NCI-H1092 treated with DMSO at 0.1 percent for 48 hours (cell line): ENCODE data around the gene SCCPDH.

Experiments
- DNase-seq: peaks from one replicate; lab custom pipeline; 2025; lab: John Stamatoyannopoulos, UW

SCCPDH gene

DNA sequence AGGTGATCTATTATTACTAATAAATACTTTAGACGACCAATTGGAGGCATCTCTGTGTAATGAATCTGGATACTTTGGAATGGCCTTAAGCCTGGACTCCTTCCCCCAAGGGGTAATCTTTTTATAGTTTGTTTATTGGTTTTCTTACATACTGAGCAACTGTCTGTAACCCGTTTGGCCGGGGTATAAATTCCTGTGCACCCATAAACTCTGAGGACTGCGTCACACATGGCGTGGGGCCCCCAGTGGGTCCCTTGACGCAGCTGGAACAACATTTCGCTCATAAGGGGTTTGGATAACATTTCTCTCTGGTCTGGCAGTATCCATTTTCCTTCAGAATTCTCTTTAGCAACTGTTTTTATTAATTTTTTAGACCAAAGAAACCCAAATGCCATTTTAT lies 26.5 kb downstream of the SCCPDH start:
- no peak for DNase-seq

DNA sequence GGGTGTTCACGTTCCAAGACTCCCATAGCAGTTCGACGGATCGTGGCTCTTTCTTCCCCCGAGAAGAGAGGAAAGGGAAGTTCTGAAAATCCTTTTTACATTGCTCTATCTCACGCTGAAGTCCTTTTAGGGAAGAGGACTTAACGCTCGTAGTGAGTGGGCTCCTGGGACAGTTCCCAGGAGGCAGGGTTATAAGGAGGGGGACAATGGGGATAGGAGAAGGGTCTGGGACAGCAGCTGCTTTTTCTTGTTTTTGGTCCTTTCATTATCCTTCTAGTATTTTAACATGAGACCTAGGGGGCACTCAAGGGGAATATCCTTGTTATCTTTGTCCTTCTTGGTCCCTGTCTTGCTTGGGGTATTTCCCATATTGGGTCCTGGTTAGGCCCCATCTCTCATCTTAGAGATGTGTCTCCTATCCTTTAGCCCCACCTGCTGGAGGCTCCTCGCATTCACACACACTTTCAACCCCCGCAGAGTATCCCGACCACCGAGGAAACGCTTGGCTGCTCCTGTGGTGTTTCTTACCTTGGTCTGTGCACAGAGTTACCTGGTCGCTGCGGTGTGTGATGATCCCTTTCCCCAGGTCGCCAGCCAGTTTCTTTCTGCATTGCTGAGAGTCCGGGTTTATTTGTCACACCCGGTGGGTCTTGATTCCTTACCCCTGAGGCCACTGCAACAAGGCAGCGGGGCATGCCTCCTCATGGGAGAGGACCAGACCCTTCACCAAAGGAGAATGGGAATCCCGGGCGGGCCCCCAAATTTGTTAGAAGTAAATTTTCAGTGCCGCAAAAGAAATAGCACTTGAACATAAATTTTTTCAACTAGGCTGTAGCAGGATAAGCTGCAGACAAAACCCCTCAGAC lies 29.7 kb downstream of the SCCPDH start:
- DNase-seq = peak; percentile 37

DNA sequence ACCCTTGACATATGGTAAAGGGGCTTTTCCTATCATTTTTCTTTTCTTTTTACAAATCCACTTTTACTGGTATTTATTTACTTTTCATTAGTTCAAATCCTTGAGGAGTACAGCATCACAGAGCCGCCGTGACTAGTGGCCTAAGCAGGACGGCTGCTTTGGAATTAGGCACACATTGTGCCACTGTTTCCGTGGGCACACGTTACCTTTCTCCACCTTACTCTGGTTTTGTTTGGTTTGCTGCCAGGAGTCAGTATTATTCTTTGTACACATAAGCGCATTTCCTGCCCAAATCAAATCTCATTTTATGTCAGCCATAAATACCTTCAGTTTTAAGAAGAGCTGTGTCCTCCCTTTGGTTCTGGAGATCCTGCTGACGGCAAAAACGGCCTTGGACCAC lies 31.2 kb downstream of the SCCPDH start:
- no peak for DNase-seq

DNA sequence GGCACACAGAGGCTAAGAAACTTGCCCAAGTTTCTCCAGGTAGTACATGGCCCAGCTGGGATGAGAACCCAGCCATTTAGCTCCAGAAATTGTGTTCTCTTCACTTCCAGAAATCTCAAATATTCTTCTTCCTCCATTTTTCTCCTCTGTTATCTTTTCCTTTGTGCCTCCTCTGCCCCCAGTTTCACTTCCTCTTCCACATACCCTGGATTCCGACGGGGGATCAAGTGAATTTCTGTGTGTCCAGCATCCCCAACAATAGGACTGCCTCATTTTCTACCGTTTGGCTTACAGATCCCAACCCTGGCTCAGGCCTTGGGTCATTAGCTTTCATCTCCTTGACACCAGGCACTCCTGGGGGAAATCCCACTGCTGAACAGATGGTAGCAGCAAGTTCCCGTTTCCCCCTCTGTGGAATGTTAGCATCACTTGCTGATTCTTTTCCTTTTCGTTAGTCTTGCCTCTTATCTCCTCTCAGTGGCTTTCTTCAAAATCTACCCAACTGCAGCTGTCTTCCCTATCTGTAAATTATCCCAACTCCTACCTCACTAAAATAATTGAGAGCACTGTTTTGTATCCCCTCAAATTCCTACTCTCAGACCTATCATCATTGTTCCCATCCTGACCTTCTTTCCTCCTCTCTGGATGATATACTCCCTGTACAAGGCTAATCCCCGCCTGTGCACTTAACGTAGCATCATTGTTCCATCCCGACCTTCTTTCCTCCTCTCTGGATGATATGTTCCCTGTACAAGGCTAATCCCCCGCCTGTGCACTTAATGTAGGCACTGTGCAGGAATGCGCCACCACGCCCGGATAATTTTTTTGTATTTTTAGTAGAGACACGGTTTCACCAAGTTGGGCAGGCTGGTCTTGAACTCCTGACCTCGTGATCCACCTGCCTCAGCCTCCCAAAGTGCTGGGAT lies 36.5 kb downstream of the SCCPDH start:
- DNase-seq = no peak

DNA sequence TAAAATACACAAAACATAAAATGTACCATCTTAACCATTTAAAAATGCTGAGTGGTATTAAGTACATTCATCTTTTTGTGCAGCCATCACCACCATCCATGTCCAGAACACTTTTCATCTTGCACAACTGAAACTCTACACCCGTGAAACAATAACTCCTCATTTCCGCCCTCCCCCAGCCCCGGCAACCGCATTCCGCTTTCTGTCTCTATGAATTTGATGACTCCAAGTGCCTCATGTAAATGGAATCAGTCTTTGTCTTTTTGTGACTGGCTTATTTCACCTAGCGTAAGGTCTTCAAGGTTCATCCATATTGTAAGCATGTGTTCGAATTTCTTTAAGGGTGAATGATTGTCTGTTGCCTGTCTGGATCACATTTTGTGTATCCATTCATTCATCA lies 37.2 kb downstream of the SCCPDH start:
- no peak for DNase-seq

DNA sequence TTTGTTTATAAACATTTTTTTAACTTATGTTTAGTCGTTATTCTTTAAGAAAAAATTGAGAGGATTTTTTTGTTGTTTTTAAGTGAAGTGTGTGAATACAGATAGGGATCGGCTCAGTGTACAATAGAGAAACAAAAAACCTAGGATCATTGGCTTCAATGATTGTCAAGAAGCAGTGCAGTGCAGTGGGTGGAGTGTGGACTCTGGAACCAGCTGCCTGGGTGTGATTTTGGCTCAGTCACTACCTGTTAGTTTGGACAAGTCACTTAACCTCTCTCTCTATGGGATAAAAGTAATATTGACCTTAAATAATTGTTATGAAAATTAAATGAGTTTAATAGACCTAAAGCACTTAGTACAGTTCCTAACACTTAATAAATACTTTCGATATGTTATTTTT lies 41.3 kb downstream of the SCCPDH start:
- no peak for DNase-seq

DNA sequence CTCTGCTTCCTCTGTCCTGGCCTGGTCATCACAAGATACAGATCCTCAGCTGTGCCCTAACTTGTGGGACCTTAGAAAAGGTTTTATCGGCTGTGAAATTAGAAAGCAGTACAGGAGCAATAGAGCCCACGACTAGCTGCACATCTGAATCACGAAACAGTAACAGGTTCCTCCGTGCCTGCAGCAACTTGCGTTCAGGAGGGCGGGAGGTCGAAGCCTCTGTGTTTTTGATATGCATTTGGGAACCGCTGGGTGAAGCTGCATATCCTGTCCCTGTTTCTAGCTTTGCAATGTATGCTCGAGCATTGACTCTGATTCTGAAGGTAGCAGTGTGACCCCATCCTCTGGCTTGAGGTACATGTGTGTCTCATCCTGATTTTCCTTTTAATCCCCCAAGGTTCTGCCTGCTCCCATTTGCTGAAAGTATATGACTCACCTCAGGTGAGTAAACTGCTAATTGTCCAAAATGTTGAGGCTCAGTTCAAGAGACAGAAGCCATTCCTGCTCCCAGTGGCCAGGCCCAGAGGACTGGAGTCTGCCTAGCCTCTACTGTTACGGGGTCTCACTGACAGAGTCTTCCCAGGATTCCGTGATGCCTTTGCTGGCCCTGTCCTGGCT lies 44.3 kb downstream of the SCCPDH start:
- no peak for DNase-seq

DNA sequence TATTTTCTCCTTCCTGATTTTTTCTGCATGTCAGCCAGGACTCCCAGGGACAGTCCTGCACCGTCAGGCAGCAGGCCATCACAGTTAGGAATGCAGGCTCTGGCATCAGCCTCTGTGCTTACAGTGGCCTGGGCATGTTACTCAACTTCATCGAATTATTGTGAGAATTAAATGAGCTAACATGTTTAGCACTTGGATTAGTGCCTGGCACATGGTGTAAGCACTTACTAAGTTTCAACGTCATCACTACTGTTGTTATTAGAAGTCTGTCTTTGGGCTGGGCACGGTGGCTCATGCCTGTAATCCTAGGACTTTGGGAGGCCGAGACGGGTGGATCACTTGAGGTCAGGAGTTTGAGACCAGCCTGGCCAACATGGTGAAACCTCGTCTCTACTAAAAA lies 45.1 kb downstream of the SCCPDH start:
- no peak for DNase-seq

DNA sequence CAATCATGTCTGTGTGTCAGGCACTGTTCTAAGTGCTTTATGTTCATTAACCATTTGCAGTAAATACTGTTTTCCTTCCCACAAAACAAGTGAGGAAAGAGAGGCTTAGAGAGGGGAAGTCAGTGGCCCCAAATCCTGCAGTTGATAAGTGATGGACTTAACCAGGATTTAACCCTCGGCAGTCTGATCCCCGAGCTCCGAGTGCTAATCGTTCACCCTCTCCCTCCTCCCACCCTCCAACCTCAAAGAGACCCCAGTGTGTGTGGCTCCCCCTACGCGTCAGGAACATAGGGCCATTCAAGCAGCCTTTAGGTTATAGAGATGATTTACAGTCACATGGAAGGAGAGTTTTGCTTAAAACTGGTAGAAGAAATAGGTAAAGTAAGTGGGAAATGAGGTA lies 47.2 kb downstream of the SCCPDH start:
- DNase-seq = no peak

DNA sequence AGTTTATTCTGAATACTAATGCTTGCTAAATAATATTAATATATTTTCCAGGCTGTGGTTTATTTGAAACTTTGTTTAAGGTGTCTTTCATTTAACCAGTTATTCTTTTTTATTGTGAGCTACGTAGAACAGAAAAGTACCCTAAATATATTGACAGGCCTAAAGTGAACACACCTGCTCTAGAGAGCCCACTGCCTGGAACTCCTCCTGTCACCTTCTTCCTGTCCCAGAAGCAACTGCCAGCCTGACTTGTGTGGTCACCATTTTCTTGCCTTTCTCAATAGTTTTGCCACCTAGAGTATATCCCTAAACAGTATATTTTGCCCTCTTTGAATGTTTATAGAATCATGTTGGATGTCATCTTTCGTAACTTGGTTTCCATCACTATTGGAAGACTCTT lies 48.5 kb downstream of the SCCPDH start:
- no peak for DNase-seq

DNA sequence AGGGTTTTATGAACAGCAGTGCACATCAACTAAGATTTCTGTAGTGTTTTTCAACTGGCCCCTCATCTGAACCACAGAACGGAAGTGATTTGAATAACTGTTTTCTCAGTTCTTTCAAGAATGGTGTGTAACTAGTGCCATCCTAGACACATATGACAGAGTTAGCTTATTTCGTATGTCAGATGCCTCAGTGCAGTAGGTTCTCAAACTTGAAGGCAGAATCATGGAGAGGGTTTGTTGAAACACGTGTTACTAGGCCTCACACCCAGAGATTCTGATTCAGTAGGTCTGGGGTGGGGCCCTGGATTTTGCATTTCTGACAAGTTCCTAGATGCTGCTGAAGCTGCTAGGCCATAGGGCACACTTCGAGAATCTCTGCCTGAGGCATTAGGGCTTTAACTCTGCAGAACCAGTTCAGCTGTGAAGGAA lies 49.0 kb downstream of the SCCPDH start:
- DNase-seq = no peak

DNA sequence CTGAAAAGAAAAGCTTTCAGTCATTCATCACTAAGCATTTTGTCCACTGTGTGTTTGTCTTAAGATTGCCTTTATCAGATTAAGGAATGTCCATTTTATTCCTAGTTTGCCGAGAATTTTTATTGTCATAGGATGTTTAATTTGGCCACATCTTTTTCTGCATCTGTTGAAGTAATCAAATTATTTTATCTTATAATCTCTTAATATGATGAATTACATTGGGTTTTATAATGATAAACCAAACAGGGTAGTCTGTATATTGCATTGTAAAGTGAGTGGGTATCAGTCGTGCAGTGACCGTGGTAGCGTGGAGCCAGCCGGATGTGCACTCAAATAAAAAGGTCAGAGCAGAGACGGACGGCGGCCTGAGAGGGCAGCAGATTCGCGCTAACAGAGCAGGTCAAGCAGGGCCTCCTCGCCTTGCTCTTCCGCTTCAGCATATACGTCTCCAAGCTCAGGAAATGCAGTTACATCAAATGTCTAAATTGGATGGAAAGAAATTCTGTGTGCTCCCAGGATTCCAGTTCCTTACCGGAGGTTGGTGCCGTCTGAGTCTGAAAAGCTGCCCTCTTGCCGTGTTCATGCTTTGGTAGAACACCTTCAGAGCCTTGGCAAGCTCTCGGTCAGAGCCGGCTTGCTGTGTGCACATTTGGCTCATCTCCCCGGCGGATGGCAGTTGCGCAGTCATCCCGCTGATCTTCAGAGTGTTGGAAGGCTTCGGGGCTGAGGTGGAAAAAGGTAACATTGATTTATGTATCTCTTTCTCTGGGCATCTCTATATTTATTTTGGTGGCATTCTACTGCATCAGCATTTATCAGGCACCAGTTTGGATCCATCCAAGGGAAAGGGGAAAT lies 51.5 kb downstream of the SCCPDH start:
- DNase-seq = no peak

DNA sequence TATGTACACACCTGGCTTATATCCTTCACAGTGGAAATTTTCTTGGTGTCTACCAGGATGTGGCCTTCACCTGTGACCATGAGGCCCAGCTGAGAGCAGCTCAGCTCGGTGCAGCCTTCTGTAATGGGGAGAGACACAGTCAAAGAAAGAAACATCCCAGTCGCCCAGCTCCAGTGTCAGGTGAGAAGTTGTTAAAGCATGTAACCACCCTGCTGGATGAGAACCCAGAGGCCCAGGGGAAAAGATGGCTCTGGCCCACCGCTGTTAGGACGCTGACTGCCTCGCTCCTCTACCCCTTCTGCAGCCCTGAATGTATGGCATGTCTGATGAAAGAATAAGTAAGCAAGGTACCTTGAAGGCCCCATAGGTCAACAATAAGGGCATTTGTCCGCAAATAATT lies 52.7 kb downstream of the SCCPDH start:
- DNase-seq = no peak

DNA sequence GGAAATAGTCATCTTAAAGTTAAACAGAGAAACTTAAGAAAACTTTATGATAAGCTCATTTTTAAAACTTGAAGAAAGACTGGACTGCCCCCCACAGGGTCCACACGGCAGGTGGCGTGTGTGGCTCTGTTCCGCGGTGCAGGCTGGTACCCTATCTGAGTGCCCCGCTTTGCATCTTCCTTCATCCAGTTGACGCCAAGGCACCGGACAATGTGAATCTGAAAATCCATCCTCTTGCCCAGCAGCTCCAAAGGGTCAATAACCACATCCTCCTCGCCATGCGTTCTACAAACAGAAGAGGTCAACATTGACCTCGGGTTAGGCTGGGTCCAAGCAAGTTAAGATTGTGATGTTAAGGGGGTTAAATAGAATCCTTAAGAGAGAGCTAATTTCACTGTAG lies 54.5 kb downstream of the SCCPDH start:
- DNase-seq = no peak

DNA sequence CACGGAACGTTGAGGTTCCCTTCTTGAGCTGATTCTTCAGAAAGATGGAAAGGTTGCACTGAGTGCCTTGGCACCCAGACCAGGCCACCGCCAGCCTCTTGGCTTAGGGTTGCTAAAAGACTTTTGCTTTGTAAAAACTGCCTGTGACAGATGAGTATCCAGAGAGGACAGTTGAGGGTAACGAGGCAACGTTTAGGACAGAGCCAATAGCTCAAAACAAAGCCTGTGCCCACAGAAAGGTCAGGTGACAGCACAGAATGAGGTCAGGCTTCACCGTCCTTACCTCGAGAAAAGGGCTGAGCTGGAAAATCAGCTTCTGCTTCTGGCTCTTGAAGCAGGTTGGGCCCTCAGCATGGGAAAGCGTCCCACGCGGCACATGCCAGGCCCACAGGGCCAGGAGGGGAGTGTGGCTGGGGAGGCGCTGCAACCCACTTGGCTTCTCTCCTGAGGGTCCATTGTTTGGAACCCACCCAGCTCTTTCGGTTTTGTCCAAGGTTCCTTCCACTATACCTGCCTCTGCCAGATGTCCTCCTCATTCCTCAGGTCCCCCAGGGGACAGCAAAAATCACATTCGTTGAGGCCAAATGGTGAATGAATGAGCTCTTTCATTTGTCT lies 55.5 kb downstream of the SCCPDH start:
- no peak for DNase-seq

DNA sequence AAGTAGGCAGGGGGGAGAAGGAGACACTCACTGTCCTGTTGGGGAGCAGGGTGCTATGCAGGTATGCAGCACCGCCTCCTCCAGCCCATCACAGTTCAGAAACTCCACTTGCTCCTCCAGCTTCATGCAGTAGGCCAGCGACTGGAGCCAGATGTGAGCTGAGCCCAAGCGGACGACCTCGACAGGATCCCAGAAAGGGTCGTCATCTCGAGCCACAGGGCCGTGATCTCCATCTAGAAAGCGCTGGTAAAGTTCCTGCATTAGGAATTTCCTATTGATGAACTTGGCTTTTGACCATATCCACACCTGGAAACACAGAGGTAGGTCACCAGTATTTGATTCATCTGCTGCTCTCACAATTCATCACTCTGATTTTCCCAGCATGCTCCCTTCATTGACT lies 56.1 kb downstream of the SCCPDH start:
- no peak for DNase-seq

DNA sequence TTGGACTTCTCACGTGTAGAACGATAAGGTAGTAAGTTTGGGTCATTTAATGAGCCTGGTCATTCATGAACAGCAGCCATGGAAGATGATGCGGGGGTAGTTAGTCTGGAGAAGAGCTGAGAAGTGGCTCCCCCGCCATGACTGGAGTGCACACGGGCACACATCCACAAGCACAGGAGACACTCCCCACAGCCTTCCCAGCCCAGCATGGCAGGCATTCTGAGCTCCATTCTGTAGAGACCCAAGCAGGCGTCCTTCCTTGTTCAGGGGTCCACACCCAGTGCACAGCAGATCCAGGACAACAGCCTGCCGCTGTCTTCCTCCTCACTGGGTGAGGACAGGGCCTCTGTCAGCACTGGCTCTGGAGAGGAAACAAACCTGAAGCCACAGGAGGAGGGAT lies 57.0 kb downstream of the SCCPDH start:
- no peak for DNase-seq

DNA sequence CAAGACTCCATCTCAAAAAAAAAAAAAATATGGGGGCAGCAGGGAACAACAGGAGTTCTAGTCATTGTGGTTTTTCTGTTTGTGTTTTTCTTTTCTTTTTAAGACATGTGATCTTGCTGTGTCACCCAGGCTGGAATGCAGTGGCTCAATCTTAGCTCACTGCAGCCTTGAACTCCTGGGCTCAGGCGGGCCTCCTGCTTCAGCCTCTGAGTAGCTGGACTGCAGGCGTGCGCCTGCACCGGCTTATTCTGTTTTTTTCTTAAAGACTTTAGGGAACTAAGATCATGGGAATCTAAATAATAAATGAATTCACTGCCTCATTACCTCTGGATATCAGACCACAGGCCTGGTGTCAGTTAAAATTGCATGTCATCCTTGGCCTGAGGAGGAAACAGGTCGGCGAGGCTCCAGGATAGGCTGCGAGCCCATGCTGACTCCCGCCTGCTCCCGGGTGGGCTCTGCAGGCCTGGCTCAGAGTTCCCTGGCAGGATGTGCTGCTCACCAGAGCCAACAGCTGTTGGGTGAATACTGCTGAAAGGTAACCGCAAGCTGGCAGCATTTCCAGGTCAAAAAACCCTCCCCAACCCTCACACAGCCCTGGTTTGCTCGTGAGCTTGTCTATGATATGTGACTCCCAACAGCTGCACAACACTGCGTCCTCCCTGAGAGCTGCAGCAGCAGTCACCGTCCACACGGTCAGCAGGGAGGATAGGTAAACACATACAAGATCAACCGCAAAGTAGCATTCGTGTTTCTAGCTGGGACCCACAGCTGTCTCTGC lies 58.1 kb downstream of the SCCPDH start:
- DNase-seq = peak; percentile 88

DNA sequence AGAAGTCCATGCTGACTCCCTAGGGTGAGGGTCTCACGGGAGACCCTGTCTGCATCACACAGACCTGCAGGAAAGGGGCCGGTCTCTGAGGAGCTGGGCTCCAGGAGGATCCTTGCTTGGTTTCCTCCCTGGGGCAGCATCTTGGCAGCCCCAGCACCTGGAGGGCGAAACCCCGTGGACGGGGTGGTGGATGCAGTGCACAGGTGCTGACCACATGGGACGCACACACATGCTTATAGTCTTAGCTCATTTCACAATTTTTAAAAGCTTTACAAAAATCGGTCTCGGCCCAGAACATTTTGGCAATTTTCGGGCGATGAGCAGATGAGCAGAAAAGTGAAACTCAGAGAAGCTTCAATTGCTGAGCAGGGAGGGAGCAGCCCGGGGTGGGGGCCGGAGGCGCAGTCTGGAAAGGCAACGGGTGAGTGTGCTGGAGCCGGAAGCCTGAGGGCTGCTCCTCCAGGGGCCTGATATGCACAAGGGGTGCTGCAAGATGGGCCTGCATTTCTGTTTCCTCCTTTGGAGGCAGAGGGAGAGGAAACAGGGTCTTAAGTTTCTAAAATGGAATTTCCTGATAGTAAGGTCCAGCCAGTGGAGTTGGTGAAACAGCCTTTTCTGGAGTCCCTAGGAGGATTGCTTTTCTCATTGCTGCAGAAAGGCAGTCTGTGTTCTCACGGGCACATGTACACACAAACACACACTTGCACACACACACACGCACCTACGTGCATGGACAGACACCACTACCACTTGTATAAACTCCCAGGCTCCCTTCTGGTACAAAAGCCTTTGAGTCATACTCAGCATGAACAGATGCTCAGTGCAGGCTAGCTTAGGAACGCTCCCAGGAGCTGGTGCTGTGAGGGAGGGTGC lies 60.6 kb downstream of the SCCPDH start:
- DNase-seq = no peak
